ENCODE data around the gene IFITM2. TPM values are rescaled to one million over a fixed set of nuclear protein-coding genes. Genes with fewer than 3 reads are reported as not detected.

IFITM2 gene
- total and polyA plus RNA-seq, 2 of the 4 experiments (the other 2 are of a cell fraction), result 31.2 to 564 TPM

DNA sequence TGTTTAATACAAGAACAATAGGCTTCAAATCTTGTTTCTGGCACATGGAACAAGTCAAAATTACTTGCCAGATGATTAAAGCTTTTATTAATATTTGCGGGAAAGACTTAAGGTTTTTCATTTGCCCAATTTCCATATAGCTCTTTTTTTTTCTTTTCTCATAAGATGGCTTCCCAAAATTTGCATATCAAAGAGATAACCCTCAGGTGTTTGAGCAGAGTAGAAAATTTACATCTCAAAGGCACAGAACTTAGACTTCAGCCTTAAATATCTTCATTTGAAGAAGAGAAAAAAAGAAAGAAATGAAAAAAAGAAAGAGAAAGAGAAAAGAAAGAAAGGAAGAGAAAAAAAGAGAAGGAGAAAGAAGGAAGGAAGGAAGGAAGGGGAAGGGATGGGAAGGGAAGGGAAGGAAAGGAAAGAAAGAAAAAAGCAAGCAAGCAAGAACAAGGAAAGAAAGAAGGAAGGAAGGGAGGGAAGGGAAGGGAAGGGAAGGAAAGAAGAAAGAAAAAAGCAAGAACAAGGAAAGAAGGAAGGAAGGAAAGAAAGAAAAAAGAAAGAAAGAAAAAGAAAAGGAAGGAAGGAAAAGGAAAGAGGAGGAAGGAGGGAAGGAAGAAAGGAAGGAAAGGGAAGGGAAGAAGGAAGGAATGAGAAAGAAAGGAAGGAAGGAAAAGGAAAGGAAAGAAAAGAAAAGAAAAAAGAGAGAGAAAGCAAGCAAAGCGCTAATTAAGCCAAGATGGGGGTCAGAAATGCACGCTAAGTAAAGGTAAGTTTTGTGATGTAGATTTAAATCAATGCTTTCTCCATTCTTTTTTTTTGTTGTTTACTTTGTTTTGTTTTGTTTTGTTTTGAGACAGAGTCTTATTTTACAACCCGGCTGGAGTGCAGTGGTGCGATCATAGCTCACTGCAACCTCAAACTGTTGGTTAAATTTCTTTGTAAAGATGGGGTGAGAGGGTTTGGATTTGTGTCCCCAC lies 33.2 kb downstream of the IFITM2 start (continued):
- TF ChIP-seq POLR2A (IDR thresholded peaks at IDR 0.05; ENCODE audit: low read depth, low read length) (no peak), RAD21 (IDR thresholded peaks at IDR 0.05; ENCODE audit: low read length) (no peak)

DNA sequence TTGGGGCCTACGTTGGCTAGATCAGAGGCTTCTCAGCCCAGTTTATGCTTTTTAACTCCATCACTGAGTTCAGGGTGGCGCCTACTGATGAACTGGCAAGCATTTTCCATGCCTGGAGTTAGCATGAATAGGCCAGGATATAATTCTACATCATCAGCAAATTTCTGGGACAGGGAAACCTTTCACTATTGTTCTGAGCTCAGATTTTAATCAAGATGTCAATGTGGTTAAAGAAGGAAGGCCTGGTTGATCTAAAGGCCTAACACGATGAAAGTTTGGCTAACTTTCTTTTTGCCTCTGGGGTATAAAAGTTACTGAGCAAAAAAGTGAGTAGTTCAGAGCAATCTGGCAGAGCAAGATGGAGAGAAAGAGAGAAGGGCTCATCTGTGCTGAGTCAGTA lies 34.7 kb downstream of the IFITM2 start:
- no peak overlapping the region for H4K5ac ChIP-seq (ENCODE audit: low read depth, low read length)
- no peak overlapping the region for H2AK9ac ChIP-seq (replicated peaks; ENCODE audit: low read depth, low read length, poor library complexity)
- no peaks in the 10 kb centered on the region for H3K9me3 ChIP-seq (ENCODE audit: control insufficient read depth, insufficient read depth, low read length)
- intact Hi-C loops (cut with micrococcal nuclease), result no loop called here
- no peak overlapping the region for H3K18ac ChIP-seq (ENCODE audit: low read depth, low read length)
- no peak overlapping the region for H3K9ac ChIP-seq (ENCODE audit: low read depth, low read length)
- no peak overlapping the region for H2BK5ac ChIP-seq (ENCODE audit: low read depth, low read length, poor library complexity, severe bottlenecking)
- H3K27ac ChIP-seq (ENCODE audit: insufficient read depth, low read length), result no peak overlapping the region
- ATAC-seq (ENCODE audit: low read depth), result no peak
- no peak overlapping the region for H3K4ac ChIP-seq (ENCODE audit: low read depth, low read length)
- no peak overlapping the region for H3K56ac ChIP-seq (ENCODE audit: extremely low read depth, insufficient read depth, low read length)
- H4K20me1 ChIP-seq (ENCODE audit: insufficient read depth, low read length), result no peaks in the 10 kb centered on the region
- H3K14ac ChIP-seq (replicated peaks; ENCODE audit: low read depth, low read length), result no peak overlapping the region
- H3K27me3 ChIP-seq (ENCODE audit: control insufficient read depth, insufficient read depth, low read length), result peaks cover 8% of the 10 kb centered on the region
- 83% methylated on average over 2 of the region's 3 CpGs; no CpG with 5 or more reads in 1 of the 2 experiments for whole genome bisulfite sequencing, 2 experiments (ENCODE audit: extremely low coverage in 2 of 2, insufficient read length in 1 of 2)
- no peak overlapping the region for H2BK120ac ChIP-seq (ENCODE audit: low read depth, low read length)
- H2AK5ac ChIP-seq (ENCODE audit: low read depth, low read length), result no peak overlapping the region
- no peak overlapping the region for H2BK15ac ChIP-seq (ENCODE audit: low read depth, low read length)
- H3K4me1 ChIP-seq (ENCODE audit: control insufficient read depth, insufficient read depth, low read length), result no peaks in the 10 kb centered on the region
- POLR2A ChIA-PET (ENCODE audit: unreplicated experiment), result no interaction called here
- in situ Hi-C loops (cut with MboI; ENCODE audit: low sequenced_read_pairs), result no loop called here
- no peaks in the 10 kb centered on the region for H3K79me1 ChIP-seq (ENCODE audit: low read depth in 1 of 2, low read length in 2 of 2)
- no peak overlapping the region for H3K4me2 ChIP-seq (ENCODE audit: low read depth, low read length)
- CTCF ChIA-PET, result no interaction called here
- no peak overlapping the region for H4K91ac ChIP-seq (ENCODE audit: insufficient read depth, low read depth, low read length)
- BruUV-seq (replicated peaks), result no TSS peak
- H4K8ac ChIP-seq (ENCODE audit: low read depth in 2 of 2, low read length in 2 of 2), result no peak overlapping the region
- DNase-seq, result no peak
- H2BK20ac ChIP-seq (ENCODE audit: low read depth, low read length), result no peak overlapping the region
- H3K4me3 ChIP-seq (ENCODE audit: insufficient read depth, low read depth, low read length), result no peak overlapping the region
- no peaks in the 10 kb centered on the region for H3K36me3 ChIP-seq (ENCODE audit: control insufficient read depth, insufficient read depth, low read length)
- TF ChIP-seq RCOR1 (IDR thresholded peaks at IDR 0.05; ENCODE audit: insufficient replicate concordance, low read length) (no peak), MAFK (IDR thresholded peaks at IDR 0.05; ENCODE audit: low read depth, low read length) (peak; percentile 51)
- H2AFZ ChIP-seq (replicated peaks; ENCODE audit: low read length, poor library complexity), result no peak overlapping the region
- dilution Hi-C loops (cut with HindIII; ENCODE audit: low sequenced_read_pairs, unreplicated experiment), result no loop called here
- no peaks in the 10 kb centered on the region for H3K9me1 ChIP-seq (ENCODE audit: insufficient read depth, low read length)
- no peak overlapping the region for H3K23ac ChIP-seq (ENCODE audit: low read depth, low read length)

Data from IMR-90 (cell line).